NCI-H146 (cell line): ENCODE data around the gene CHRNA4.
A peak's percentile ranks its signal among the peaks of the same experiment; 100 is the strongest.

ENCODE experiments used
- DNase-seq: peaks from one replicate; lab custom pipeline; 2025; lab: John Stamatoyannopoulos, UW

CHRNA4 gene

GRCh38 chr20:63333241-63333836 is 27.8 kb downstream of the CHRNA4 start:
- no peak for DNase-seq

DNA sequence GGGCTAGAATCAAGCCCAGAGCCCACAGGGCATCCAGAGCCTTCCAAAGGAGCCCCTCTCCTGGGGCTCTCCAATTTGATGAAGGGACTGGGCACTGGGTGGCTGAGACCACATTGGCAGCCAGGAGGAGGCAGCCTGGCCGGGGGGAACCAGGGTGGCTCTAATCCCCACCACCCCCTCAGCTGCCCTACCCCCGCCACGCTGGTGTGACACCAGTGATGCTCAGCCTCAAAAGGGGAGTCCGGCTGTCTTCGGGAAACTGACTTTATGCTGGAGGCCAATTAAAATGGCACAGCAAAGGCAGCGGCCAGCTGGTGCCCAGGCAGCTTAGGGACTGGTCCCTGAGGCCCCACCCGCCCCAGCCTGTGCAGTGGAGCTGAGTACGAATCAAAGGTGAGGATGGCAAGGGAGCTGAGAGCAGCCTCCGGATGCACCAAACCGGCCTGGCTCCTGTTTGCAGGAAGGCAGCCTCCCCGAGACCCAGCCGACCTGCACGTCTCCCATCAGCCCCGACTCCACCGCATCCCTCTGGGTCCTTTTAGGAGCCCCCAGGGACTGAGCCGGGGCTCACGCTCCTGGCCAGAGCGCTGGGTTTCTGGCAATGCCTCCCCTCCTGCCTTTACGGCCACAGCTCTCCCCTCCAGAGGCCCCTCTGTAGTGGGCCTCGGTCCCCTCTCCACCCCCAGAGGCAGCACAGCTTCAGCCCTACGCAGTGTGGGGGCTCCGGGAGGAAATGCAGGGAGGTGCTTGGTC is 28.5 kb downstream of the CHRNA4 start:
- no peak for DNase-seq

DNA sequence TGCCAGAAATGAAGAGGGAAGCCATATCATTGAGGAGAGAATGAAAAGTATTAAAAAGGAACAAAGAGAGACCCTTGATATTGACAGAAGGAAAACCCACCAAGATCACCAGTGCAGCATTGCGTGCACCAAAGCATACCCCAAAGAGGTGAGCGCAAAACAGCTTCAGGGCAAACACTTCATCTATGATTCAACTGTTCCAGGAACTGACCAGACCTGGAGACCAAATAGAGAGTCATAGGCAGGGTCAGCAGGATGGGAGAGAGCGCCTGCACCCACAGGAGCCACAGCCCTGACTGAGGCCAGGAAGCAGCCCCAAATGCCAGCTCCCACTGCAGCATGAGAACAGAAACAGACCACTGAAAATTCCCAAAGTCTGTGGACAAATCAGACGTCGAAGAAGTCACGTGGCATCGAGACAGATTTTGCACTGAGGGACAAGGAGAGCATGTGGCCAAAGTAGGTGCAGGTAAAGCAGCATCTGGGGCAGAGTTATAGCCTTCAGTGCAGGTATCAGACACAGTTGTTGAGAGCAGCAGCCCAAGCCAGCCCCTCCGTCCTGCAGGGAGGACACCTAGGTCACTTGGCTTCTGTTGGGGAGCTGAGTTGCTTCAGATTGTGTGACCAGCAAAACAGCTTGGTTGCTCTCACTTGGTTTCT is 29.3 kb downstream of the CHRNA4 start:
- no peak for DNase-seq

- no peak for DNase-seq
Measured at GRCh38 chr20:63330940-63331339, 30.2 kb downstream of the CHRNA4 start.

- DNase-seq: no peak
Measured at GRCh38 chr20:63330084-63330760, 30.9 kb downstream of the CHRNA4 start.

GRCh38 chr20:63329331-63330083 is 31.6 kb downstream of the CHRNA4 start:
- no peak for DNase-seq

GRCh38 chr20:63328718-63329275 is 32.4 kb downstream of the CHRNA4 start:
- no peak for DNase-seq

GRCh38 chr20:63328026-63328700 is 33.0 kb downstream of the CHRNA4 start:
- no peak for DNase-seq

- DNase-seq: no peak
Measured at GRCh38 chr20:63327231-63327745, 33.9 kb downstream of the CHRNA4 start.

GRCh38 chr20:63326314-63327230 is 34.6 kb downstream of the CHRNA4 start:
- DNase-seq: no peak

DNA sequence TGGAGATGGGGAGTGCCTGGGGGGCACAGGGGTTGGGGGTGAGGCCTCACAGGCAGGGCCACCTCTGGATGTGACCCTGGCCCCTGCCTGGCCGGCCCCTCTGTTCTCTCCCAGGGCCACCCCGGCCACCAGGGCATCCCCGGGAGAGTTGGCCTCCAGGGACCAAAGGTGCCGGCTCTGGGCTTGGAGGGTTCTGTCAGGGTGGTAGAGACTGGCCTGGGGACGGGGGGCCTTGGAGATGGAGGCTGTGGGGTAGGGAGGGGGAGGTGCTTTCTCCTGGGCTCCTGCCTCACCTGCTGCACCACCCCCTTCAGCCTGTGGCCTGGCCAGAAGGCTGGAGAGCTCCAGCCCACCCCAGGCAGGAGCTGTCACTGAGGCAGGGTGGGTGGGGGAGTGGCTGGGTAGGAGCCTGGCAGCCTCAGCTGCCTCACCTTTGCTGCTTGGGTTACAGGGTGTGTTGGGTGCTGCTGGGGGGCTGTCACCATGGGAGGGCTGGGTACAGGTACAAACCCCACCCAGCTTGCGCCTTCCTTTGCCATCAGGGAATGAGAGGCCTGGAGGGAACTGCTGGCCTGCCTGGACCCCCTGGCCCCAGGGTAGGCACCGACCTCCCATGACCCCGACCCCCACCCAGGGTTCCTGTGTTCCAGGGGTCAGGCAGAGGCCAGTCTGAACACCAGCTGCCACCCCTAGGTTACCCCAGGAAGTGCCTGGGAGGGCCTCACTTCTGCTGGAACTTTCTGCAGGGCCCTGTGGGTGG is 35.4 kb downstream of the CHRNA4 start:
- DNase-seq: no peak

DNA sequence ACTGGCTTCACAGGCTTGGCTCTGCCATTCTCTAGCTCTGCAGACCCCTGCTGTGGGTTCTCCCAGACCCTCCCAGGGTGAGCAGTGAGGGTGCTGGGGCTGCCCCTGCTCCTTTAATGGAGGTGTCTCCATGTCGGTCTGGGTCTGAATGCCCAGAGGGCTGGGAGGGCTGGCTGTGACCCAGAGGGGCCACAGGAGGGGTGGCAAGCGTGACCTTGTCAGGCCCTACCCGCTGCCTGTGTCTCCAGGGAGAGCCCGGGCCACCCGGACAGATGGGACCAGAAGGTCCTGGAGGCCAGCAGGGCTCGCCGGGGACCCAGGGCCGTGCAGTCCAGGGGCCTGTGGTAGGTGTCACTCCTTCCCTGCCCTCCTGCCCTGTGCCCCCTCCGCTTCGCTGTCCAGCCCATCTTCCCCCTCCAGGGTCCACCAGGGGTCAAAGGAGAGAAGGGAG is 36.1 kb downstream of the CHRNA4 start:
- DNase-seq: no peak

DNA sequence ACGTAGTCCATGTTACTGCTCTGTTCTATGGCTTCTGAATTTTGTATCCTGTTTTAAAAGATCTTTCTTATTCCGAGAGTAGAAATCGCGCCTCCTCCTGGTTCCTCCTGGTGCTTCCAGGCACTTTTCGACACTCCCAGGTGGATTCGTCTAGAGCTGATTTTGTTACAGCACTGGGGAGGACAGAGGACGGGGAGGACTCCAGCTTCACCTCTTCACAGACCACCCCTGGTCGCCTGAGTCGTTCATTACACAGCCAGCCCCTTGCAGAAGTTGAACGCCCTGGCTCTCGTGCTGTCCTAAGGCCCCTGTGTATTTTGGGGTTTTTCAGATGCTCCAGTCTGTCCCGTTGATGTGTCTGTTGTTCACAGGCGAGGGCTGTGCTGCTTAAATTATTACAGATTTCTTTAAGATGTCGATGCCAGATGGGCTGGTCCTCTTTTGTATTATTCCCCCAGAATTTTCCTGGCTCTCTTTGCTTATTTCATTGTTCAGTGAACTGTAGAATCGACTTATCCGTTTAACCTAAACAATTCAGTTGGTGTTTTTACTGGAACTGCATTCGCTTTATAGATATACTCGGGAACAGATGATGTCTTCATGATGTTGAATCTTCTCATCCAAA is 37.7 kb downstream of the CHRNA4 start:
- DNase-seq: no peak

GRCh38 chr20:63322933-63323273 is 38.2 kb downstream of the CHRNA4 start:
- DNase-seq: no peak

DNA sequence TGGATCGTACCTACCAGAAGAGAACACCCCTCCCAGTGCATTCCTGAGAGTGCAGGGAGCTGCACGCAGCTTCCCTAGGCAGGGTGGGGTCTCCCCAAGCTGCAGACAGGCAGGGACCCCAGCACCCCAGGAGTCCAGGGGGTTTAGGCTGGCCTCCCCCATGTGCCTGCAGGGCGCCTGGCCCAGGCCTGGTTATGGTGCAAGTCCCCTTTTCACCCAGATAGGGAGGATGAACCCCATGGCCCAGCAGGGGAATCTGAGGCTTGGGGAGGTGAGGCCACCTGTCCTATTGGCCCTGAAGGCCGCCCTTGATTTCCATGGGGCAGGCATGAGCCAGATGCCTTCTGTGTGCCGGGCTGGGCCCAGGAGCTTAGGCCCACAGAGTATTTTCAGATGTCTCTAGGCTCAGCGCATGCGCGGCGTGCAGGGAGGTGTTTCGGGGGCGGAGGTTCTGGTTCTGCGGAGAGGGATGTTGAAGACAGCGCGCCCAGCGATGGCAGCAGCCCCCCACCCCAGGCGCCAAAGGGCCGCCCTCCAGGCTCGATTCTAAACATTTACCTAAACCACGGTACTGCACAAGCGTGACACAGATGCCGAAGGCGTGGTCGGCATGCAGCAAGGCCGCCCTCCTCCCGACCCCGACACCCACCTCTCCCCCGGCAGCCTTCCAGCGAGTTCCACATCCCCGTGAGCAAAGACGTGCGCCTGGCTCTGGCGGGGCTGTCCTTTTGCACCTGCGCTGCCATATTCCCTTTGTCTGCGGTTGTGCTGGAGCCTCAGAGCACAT is 38.8 kb downstream of the CHRNA4 start:
- DNase-seq: peak; percentile 34

DNA sequence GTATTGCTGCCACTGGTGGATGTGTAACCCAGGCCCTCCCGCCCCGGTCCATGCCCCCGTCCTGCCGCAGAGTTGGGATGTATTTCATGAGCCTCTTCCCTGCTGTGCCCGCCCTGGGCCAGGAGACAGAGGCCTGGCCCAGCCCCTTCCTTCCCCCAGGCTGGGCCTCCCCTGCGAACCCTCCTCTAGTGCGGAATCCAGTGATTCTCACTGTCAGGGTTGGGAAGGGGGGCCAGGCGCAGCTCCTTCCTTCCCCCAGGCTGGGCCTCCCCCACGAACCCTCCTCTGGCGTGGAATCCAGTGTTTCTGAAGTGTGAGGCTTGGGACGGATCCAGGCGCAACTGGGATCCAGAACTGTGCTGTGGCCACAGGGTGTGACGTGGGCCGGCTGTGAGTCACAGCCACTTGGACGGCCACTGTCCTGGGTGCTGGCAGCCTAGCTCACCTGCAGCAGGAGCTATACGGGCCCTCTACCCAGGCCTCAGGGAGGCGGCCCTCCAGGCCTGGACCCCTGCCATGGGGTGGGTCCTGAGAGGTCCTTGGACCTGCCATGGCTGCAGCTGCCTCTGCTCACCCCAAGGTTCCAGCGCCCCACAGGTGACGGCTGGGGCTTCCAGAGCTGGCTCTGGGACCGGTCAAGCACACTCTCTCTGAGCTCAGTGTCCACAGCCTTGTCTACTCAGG is 39.9 kb downstream of the CHRNA4 start:
- DNase-seq: no peak

GRCh38 chr20:63320616-63321147 is 40.5 kb downstream of the CHRNA4 start:
- no peak for DNase-seq
